Amniotic stem cell (primary cell): ENCODE results near the gene DMGDH.

Experiments used
- DNase-seq: peaks from one replicate; lab custom pipeline; 2025; lab: John Stamatoyannopoulos, UW

Gene DMGDH

DNA sequence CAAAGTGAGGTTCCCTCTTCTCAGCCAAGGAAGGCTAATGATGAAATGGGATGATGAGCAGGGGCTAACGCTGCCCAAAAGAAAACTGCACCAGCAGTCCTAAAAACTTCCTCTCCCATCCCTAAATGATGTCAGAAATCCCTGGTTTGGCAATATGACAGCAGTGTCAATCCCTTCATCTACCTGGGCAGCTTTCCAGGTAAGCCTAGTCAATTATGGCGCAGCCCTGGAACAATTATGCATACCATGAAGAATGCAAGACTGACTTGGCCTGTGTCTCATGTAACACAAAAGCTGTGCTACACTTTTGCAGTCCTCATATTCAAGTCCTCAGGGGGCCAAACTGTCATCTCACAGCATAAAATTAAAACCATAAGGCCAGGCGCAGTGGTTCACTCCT, 7.0 kb downstream of the DMGDH start:
- no peak for DNase-seq

- DNase-seq, result no peak
These were observed 9.8 kb downstream of the DMGDH start for GRCh38 chr5:79059674-79060073.

- no peak for DNase-seq
These were observed 12.6 kb downstream of the DMGDH start for GRCh38 chr5:79056847-79057246.

GRCh38 chr5:79055017-79055416, 14.5 kb downstream of the DMGDH start:
- no peak for DNase-seq

- no peak for DNase-seq
These were observed 16.2 kb downstream of the DMGDH start for GRCh38 chr5:79053321-79053720.

DNA sequence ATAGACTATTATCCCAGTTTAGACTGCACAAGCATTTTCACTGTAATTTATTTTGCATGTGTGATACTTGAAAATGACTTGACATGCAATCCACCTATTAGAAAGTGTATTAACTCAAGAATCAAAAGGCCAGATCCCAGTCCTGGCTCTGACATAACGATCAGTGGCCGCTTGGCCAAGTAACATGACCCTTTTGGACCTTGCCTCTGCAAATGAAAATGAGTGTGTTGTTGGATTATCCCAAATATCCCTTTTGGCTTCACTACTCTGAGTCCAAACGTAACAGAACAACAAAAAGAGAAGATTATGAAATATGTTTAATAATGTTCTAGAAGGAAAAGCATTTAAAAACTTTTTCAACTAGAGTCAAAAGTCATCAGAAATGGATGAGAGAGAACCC, 19.0 kb downstream of the DMGDH start:
- no peak for DNase-seq

DNA sequence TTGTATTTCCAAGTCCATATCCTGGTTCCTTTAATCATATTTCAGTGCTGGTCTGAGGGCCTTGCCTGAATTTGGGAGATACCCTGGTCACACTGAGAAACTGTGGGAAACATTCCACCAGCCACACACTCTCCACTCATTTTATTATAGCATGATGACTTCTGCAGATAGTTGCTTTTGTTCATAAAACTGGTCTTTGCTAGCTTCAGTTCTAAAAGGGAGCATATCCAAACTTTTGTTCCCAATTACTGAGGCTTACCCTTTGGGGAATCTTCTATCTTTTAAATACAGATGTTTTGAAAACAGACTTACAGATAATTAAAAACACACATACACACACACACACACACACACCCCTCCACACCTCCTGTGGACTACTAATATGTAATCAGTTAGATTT, 21.0 kb downstream of the DMGDH start:
- DNase-seq, result no peak

- DNase-seq, result no peak
These were observed 22.3 kb downstream of the DMGDH start for GRCh38 chr5:79047199-79047598.

DNA sequence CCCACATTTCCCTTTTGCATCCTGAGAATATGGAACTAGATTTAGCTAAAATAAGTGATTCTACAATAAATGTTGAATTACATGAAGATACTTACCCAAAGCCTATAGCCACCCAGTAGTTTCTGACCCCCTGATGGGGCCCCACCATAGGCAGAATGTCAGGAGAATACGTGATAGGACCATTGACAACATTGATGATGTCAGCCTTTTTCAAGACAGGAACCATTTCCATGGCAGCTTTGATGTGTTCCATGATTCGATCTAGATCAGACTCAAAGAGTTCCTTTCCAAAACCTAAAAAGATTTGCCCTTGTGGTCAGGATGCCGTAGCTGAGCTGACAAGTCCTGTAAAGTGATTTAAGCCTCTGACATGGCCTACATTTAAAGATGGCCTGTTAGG, 27.3 kb downstream of the DMGDH start:
- no peak for DNase-seq

DNA sequence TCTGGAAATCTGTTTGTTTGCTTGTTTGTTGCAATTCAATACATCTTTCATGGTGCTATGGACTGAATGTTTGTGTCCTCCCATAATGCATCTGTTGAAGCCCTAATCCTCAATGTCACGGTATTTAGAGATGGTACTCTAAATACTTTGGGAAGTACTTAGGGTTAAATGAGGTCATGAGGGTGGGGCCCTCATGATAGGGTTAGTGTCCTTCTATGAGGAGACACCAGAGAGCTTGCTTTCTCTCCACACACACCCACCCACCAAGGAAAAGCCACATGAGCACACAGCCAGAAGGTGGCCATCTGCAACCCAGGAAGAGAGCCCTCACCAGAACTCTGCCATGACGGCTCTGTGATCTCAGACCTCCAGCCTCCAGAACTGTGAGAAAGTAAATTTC, 32.7 kb downstream of the DMGDH start:
- DNase-seq, result no peak

- DNase-seq, result no peak
These were observed 34.2 kb downstream of the DMGDH start for GRCh38 chr5:79035237-79035636.

- DNase-seq, result no peak
These were observed 36.7 kb downstream of the DMGDH start for GRCh38 chr5:79032782-79033181.

DNA sequence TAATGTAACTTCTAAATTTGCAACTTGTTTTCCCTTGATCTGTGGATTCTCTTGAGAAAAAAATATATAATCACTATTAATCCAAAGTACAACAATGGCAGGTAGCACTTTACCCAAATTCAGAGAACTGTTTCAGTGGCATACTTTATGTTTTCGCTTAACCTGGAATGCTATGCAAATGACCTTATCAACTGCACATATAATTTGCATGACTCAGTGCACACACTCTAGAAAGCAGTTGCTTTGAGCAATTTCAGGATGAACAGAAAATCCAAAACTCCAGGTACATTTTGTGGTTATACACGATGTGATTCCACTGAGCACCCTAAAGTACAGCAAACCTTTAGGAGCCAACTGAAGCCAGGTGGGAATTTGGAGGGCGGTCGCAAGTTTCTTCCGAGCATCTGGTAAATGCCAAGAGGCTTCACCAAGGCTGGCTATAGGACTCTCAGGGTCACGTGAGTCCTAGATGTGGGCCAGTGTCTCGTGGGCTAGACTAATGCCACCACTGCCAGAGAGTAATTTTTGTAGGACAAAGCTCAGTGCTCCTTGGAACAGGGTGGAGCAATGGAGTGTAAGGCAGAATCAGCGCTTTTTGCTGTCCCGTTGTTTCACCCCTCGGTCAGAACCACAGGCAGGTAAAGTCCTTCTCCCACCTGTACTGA, 37.3 kb downstream of the DMGDH start:
- DNase-seq, result no peak

- no peak for DNase-seq
These were observed 38.0 kb downstream of the DMGDH start for GRCh38 chr5:79031485-79031867.

DNA sequence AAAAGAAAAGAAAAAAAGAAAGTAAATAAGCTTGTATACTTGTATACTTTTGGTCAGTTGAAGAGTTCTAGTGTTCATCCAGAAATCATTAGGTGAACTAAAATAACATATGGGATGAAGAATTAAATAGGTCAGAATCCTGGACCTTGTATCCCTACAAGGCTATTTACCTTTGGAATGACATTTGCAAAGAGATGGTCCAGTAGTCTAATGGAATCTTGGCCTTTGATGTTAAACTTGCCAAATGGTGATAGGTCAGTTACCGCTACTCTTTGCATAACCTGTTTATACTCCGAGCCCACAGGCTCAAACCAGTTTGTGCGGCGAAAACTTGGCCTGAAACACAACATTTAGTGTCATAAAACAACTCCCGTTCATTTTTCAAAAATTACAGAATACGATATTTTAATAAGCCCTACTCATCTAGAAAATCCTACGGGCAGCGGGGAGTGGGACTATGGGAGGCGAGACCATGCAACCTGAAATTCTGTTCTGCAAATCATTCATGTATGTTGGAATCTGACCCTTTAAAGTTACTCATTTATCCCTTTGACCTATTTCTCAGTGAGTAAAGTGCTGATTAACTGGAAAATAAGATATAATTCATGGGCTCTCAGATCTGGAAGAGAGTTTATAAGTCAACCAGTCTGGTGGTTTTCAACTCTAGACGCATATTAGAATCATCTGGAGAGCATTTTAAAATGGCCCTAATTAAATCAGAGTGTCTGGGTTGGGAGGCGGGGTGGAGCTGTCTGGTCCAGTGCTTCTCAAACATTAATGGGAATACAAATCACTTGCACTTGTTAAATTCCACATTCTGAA, 38.6 kb downstream of the DMGDH start:
- DNase-seq, result no peak

- DNase-seq, result peak; percentile 21
These were observed 44.4 kb downstream of the DMGDH start for GRCh38 chr5:79025054-79025472.

DNA sequence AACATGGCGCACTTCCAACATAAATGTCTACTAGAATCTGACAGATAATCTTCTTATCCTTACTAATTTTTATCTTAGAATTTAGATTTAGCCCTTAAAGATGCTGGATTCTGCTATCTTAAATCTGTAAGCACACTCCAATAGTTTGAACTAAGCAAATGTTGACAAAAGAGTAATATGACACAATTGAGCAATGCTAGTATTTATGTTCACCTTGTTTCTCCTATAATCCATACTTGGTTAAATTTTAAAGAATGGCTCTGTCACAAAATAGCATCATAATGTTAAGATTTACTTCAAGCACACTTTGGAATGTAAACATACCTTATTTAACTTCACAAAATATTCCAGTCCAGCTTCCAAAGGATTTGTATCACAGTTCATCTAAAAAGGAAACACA, 45.5 kb downstream of the DMGDH start:
- DNase-seq, result no peak

DNA sequence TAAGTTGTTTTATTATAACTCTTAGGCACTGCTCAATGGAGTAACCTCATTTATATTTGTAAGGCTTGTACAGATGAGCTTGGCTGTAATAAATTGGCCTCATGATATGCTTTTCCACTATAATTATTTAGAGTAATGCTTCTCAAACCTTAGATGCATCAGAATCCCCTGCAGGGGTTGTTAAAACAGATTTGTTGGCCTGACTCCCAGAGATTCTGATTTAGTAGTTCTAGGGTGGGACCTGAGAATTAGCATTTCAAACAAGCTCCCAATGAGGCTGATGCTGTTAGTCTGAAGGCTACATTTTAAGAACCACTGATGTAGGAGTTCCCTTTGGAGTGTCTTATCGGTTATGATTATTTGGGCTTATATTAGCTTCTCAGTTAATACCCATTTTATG, 46.1 kb downstream of the DMGDH start:
- no peak for DNase-seq

GRCh38 chr5:79022771-79023170, 46.7 kb downstream of the DMGDH start:
- DNase-seq, result no peak

GRCh38 chr5:79021753-79022152, 47.7 kb downstream of the DMGDH start:
- DNase-seq, result no peak

- peak; percentile 29 for DNase-seq
These were observed 48.5 kb downstream of the DMGDH start for GRCh38 chr5:79020861-79021561.

DNA sequence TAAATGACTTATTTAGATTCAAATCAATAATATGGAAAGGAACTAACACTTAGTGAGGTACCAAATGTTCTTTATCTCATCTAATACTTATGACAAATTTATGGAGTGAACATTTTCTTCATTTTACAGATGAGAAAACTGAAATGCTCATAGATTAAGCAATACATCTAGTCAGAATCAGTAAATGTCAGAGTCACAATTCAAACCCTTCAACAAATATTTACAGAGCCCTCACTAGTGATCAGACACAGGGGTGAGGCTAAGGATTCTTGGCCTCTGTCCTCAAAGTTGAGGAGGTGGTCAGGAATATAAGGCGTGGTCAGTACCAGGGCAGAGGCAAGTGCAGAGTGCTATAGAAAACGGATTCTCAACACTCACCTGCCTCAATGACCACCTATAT, 54.8 kb downstream of the DMGDH start:
- no peak for DNase-seq

GRCh38 chr5:79011869-79012268, 57.6 kb downstream of the DMGDH start:
- DNase-seq, result no peak
